Pancreas (tissue), 10 donors: ENCODE measurements around the gene NEMF. TPM values are rescaled to one million over a fixed set of nuclear protein-coding genes. Genes with fewer than 3 reads are reported as not detected.
"Not testable (repeated sequence)": the region's sequence is repeated elsewhere in the genome, so short reads cannot be mapped to it uniquely, and the experiment has no call there.

ENCODE experiments used
- ATAC-seq, 4 donors: fragments of 200-7000 bp; cut with Tn5 transposase; one replicate each; pipeline versions ENCODE4 v1.8.0 to v1.9.1; 2020; ENCODE audit warnings: mild to moderate bottlenecking in 4 of 4, moderate library complexity in 4 of 4
- DNase-seq, 6 donors: peaks; one replicate each; pipeline ENCODE4 v3.0.0-alpha.2; 2020
- FAIRE-seq: peaks from 2 replicates; lab custom pipeline; 2012; peaks lifted over from hg19 to GRCh38; lab: Jason Lieb, UNC
- H3K27ac ChIP-seq, 4 donors: fragments of 200-600 bp; sonication (generic); 1 replicate in 3 of 4; 2 replicates in 1 of 4; pipeline versions ENCODE4 v1.5.0 to v1.8.0; 2020
- H3K27me3 ChIP-seq, 4 donors: fragments of 200-600 bp; one replicate each; pipeline ENCODE4 v1.8.0; 2021
- H3K36me3 ChIP-seq, 3 donors: fragments of 200-600 bp; sonication (generic) in 1 of 3; one replicate each; pipeline versions ENCODE4 v1.5.0 to v1.8.0; 2020 to 2021
- H3K4me1 ChIP-seq, 3 donors: fragments of 200-600 bp; one replicate each; pipeline ENCODE4 v1.8.0; 2021
- H3K4me3 ChIP-seq, 4 donors: fragments of 200-600 bp; sonication (generic) in 2 of 4; one replicate each; pipeline versions ENCODE4 v1.5.0 to v1.8.0; 2020 to 2021
- H3K9me3 ChIP-seq, 4 donors: fragments of 200-600 bp; one replicate each; pipeline ENCODE4 v1.8.0; 2021
- WGBS, 2 donors: extraction: QIAGEN DNeasy Blood & Tissue Kit; methylation state at CpG; one replicate each; pipeline ENCODE4 v1.1.7; 2013; 5-methylcytosine and 5-hydroxymethylcytosine counted together
- intact Hi-C, 3 donors: fragments of 100-400 bp; cut with DNase I; formaldehyde crosslinking; loops; one replicate each; pipeline versions ENCODE4 v1.11.1 to v1.14.2; 2022
- polyA plus RNA-seq, 2 donors: library from polyadenylated mRNA; stranded (reverse); fragments of 200-250 nt; gene quantifications; one replicate each; pipeline ENCODE4 v1.2.3, GENCODE V29; 2013
- total RNA-seq, 6 donors: library from RNA; stranded (reverse); fragmentation: NEBNext Ultra II Directional in 4 of 6; extraction: Animal tissue kit (Norgen Biotek cat#: 25700) in 4 of 6; gene quantifications; one replicate each; pipeline versions ENCODE4 v1.2.1 to v1.2.4, GENCODE V29; 2021 to 2023
- TF ChIP-seq, protein P1 (sequence below), 4 donors: fragments of 200-600 bp; sonication (generic) in 3 of 4; IDR thresholded peaks; one replicate each; pipeline versions ENCODE4 v1.5.0 to v1.8.0; 2021; ENCODE audit warnings: antibody characterized with exemption in 4 of 4
- donor health status: healthy with polysubstance abuse.
- donor health status: DM: no; HTN: no; CAD: no; lungs with moderate emphysema.
- donor health status: DM: no; HTN: no; CAD: no.
- donor health status: control.
- donor health status: control.
- donor health status: Bipolar disorder and iron deficiency.
- donor health status: DM: yes; HTN: yes; CAD: no.
- donor health status: DM: no; HTN: no; CAD: no.
- donor health status: DM: no; HTN: no; CAD: no.
- donor health status: DM: yes; HTN: yes; CAD: no.

Gene NEMF
- total and polyA plus RNA-seq, 8 donors, result 17.6 to 32.4 (median 22.1) TPM

DNA sequence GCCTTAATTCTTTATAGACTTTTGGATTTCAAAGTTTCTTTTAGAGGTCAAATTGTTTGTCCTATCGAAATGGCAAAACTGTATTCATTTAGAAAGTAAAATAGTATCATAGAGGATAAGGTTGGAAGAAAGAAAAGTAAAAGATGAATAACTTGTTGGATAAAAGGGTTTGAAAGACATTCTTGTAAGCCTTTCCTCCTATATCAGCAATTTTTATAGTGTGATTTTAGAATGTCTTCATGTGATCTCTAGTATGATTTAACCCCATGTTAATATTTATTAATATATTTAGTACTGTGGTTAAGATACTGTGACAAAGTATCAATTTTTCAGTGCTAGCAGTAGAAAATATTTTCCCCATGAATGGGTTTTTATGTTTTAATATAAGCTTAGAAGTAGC is 44.8 kb upstream of the NEMF start:
- TF ChIP-seq, protein P1, sequence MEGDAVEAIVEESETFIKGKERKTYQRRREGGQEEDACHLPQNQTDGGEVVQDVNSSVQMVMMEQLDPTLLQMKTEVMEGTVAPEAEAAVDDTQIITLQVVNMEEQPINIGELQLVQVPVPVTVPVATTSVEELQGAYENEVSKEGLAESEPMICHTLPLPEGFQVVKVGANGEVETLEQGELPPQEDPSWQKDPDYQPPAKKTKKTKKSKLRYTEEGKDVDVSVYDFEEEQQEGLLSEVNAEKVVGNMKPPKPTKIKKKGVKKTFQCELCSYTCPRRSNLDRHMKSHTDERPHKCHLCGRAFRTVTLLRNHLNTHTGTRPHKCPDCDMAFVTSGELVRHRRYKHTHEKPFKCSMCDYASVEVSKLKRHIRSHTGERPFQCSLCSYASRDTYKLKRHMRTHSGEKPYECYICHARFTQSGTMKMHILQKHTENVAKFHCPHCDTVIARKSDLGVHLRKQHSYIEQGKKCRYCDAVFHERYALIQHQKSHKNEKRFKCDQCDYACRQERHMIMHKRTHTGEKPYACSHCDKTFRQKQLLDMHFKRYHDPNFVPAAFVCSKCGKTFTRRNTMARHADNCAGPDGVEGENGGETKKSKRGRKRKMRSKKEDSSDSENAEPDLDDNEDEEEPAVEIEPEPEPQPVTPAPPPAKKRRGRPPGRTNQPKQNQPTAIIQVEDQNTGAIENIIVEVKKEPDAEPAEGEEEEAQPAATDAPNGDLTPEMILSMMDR (IDR thresholded peaks at IDR 0.05), result no peak
- intact Hi-C loops, result loop anchor here in 1 of 3 donors (10.0 kb wide), 1 partner anchor 107 kb away; no protein-coding TSS in a partner anchor
- no peak for FAIRE-seq
- WGBS, 2 donors, result 24 to 67% methylated on average over 1 of the region's 1 CpG
- Histone ChIP-seq H3K4me1 (peaks cover 17 to 44% (median 40%) of the 10 kb centered on the region in 3 donors), H3K27me3 (no peaks in the 10 kb centered on the region), H3K27ac (peak overlapping the region in 1 of 4 donors; percentile 20), H3K4me3 (peak overlapping the region in 1 of 4 donors; percentile 92), H3K9me3 (no peaks in the 10 kb centered on the region), H3K36me3 (peaks cover 0 to 6% (median 0%) of the 10 kb centered on the region in 3 donors)
- no peak for ATAC-seq
- DNase-seq, result no peak

DNA sequence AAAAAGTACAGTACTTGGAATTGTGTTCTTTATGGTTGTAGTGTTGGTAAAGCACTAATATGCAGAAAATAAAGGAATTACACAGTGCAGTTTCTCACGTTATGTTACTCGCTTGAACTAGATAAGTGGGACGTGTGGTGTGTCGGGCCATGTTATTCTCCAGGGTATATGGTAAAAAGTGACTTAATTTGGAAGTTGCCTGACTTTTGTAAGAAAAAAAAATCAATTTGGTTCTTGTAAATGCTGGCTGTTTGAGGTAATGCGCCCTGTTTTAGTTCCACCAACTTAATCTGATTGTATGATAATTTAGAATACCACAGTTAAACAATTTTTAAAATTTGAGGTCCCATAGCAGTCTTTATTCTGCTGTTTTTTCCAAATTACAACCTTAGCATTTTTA is 44.4 kb upstream of the NEMF start:
- intact Hi-C loops, result loop anchor here in 1 of 3 donors (10.0 kb wide), 1 partner anchor 108 kb away; no protein-coding TSS in a partner anchor
- Histone ChIP-seq H3K27me3 (no peaks in the 10 kb centered on the region), H3K27ac (peak overlapping the region in 1 of 4 donors; percentile 20), H3K9me3 (no peaks in the 10 kb centered on the region), H3K4me1 (peaks cover 17 to 44% (median 40%) of the 10 kb centered on the region in 3 donors), H3K4me3 (peak overlapping the region in 2 of 4 donors; percentile 1 to 92), H3K36me3 (peaks cover 0 to 6% (median 0%) of the 10 kb centered on the region in 3 donors)
- 52 to 59% methylated on average over 5 of the region's 5 CpGs for WGBS, 2 donors
- FAIRE-seq, result no peak
- TF ChIP-seq, protein P1 (IDR thresholded peaks at IDR 0.05), result no peak
- DNase-seq, result no peak
- ATAC-seq, result no peak

DNA sequence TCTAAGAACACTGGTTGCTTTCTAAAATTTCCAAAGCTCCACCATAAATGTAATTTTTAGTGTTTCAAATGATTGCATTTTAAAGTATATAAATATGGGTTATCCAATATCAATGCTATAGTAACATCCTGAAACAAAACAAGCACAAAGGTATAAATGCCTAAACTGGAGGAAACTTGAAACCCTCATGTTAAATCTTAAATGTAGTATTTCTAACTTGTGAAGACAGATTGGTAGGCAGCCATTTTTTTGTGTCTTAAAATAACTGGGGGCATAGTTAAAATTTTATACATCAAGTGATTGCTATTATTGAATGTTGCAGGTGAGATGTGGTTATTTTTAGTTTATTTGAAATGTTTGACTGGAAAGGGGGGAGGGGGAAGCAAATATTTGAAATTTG is 43.7 kb upstream of the NEMF start:
- ATAC-seq, H3K9me3 ChIP-seq, H3K36me3 ChIP-seq, H3K27me3 ChIP-seq, H3K27ac ChIP-seq, DNase-seq: not testable (repeated sequence)
- peak; percentile 39 for FAIRE-seq
- peaks cover 17 to 48% (median 40%) of the 10 kb centered on the region in 3 donors for H3K4me1 ChIP-seq
- intact Hi-C loops, result loop anchor here in 1 of 3 donors (10.0 kb wide), 1 partner anchor 109 kb away; no protein-coding TSS in a partner anchor
- peak overlapping the region in 2 of 4 donors; percentile 15 to 92 for H3K4me3 ChIP-seq

DNA sequence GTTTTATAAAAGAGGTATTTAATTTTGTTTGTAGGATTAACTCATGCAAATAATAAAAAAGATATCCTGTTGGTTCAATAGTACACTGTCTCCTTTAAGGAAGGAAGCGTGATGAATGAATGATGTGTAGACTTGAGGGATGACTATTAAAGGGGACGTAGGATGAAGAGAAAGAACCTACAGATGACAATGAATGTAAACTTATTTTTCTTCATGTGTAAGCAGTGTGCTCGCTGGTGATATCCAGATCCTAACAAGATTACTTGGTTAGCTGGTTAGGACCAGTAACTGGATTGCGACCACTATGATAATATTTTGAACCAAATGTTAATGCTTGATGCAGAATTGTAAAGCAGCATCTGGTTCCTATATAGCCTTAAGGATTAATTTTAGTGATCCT is 42.9 kb upstream of the NEMF start:
- TF ChIP-seq, protein P1 (IDR thresholded peaks at IDR 0.05), result no peak
- ATAC-seq, result no peak
- H3K4me1 ChIP-seq, result peaks cover 17 to 48% (median 40%) of the 10 kb centered on the region in 3 donors
- H3K27me3 ChIP-seq, result no peaks in the 10 kb centered on the region
- peaks cover 0 to 6% (median 0%) of the 10 kb centered on the region in 3 donors for H3K36me3 ChIP-seq
- peak overlapping the region in 2 of 4 donors; percentile 92 to 100 for H3K4me3 ChIP-seq
- WGBS, 2 donors, result 48 to 61% methylated on average over 4 of the region's 4 CpGs
- no peaks in the 10 kb centered on the region for H3K9me3 ChIP-seq
- intact Hi-C loops, result loop anchor here in 1 of 3 donors (10.0 kb wide), 1 partner anchor 109 kb away; no protein-coding TSS in a partner anchor
- FAIRE-seq, result peak; percentile 41
- peak overlapping the region in 1 of 4 donors; percentile 10 for H3K27ac ChIP-seq
- DNase-seq, result no peak

DNA sequence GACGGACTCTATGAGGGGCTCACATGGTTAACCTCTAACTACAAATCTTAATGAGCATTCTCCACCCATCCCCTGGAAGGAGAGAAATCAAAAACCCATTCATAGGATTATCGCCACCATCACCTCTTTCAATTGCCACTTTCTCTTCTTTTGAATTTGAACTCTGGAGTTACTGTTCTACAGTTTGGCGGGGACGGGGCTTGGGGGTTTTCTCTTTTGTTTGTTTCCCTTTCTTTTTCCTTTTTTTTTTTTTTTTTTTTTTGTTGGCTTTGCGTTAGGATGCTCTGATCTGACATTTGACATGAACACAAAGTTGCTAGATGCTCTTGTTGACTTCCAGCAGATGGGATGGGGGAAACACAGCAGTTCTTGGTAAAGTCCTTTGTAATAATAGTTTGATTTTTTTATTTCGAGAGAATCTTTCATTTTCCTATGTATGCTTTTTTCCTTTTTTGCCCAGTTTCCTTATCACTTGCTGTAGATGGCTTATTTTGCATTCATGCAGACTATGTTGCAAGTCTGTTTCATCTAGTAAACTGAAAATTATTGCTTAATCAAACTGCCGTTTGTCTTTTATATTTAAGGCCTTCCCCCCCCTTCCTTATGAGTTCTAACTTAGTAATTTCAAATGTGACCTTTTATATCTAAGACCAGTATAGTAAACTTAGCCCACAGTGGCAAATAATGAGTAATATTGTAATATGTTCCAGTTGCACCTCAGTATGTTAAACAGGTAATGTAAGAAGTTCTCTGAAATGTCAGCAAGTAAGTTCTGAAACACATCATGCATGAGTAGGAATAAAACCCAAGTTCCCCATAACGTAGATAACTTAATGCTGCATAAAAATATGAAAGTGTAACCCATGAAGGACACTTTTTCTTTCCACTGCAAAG is 41.9 kb upstream of the NEMF start:
- H3K9me3 ChIP-seq, ATAC-seq, H3K36me3 ChIP-seq, FAIRE-seq, DNase-seq, H3K27me3 ChIP-seq: not testable (repeated sequence)
- peak overlapping the region; percentile 92 to 100 (median 98) for H3K4me3 ChIP-seq
- intact Hi-C loops, result loop anchor here in 1 of 3 donors (10.0 kb wide), 1 partner anchor 110 kb away; no protein-coding TSS in a partner anchor
- 7 to 13% methylated on average over 8 of the region's 8 CpGs for WGBS, 2 donors
- H3K4me1 ChIP-seq, result peaks cover 17 to 48% (median 40%) of the 10 kb centered on the region in 3 donors
- H3K27ac ChIP-seq, result peak overlapping the region in 2 of 4 donors; percentile 100
